AML-193 (cell line): ENCODE data around the gene COPS8.

Experiments
- DNase-seq, 2 experiments: peaks; one replicate each; lab custom pipeline; 2025; lab: John Stamatoyannopoulos, UW

Gene COPS8

GRCh38 chr2:237064203-237065070 lies 21.3 kb upstream of the COPS8 start:
- no peak for DNase-seq

- DNase-seq = no peak
Measured at GRCh38 chr2:237065071-237065377, 20.7 kb upstream of the COPS8 start.

GRCh38 chr2:237066396-237066795 lies 19.3 kb upstream of the COPS8 start:
- DNase-seq = no peak

- no peak for DNase-seq
Measured at GRCh38 chr2:237068005-237068576, 17.6 kb upstream of the COPS8 start.

DNA sequence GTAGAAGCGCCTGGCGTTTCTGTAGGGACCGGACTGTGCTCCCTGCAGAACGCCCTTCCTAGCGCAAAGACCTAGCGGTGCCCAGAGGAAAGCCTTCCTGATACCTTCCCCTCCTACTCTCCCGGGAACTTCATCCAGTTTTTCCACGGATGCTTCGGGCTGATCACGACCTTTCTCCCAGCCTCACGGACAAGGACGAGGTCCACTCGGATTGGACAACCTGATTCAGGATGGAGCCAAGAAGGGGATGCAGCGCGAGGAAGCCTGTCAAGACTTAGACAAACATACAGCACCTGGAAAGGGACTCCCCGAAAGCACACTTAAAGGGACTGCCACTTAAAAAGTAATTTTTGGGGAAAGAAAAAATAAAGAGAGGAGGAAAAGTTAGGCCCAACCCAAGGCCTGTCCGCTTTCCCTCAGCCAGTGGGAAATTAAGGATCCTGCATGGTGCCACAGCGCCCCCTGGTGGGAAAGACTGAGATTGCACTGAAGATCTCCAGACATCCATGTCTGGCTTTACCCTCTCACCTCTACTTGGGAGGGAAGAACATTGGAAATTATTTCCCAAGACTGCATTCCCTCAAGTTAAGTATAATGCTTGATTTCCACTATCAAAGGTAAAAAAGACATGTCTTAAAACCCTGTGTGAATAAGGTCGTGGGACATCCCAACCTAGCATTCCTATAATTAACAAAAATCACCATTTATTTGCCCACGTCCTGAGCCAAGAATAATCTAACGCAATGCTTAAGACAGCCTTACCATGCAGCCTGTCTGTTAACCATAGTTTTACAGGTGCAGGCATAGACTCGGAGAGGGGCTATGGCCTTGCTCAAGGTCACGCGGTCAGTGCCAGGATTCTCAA lies 13.4 kb upstream of the COPS8 start:
- peak; percentile 7 to 8 for DNase-seq

GRCh38 chr2:237073552-237073951 lies 12.1 kb upstream of the COPS8 start:
- no peak for DNase-seq

DNA sequence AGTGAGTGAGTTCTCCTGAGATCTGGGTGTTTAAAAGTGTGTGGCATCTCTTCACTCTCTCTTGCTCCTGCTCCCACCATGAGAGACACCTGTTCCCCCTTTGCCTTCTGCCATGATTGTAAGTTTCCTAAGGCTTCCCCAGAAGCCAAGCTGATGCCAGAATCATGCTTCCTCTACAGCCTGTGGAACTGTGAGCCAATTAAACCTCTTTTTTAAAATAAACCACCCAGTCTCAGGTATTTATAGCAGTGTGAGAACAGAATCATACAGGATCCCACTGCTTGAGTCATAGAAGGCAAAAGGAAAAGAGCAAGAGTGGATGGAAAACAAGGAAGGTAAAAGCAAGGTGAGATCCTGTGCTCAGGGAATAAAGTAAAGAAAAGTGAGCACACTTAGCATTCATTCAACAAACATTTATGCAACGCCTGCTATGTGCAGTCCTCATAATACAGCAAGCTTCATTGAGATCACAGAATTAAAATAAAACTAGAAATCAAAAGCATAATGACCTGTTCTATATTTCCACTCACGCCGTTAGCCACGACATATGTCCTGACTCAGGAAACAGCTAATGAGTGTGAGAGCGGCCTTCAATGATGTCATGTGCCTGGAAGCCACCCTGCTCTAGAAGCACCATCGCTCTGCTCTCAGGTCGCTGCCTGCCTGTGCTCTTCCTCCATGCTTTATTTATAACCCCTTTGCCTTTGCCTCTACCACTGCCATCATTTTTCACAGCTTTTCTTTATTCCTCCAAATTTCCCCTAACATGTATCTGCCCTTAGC lies 11.3 kb upstream of the COPS8 start:
- DNase-seq = no peak

DNA sequence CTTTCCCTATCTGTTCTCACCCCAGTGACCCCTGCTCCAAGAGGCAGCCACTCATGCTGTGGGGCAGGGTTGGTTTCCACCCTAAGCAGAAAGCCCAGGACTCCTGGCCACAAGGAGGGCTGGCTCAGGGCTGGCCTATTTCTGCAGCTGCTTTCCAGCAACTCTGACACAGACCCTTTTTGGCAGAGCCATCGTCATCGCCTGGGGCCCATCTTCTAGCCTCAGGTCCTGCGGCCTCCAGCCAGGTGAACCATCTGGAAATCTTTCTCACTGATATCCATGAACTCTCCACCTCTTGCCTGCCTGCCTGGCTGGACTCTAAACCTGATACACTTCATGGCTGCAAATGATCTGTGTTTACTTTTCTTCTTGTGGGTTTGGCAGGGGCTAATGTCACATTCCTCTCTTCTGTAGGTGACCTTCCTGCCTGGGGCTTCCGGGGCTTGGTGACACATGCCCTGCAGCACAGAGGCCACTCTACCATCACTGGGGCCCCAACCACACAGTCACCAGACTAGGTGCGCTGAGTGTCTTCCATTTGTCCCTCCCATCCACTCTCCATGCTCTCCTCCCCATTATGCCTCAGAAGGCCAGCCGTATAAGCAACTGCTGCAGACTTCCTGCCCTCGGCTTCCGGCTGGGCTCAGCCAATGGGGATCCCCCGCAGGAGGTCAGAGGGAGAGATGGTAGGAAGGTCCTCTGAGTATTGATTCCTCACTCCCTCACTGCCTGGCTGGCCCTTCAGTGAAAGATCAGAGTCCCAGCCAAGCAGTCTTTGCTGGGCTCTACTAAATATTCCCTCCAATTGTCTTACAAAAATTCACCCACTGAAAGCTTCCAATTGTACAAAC lies 9.7 kb upstream of the COPS8 start:
- no peak for DNase-seq

DNA sequence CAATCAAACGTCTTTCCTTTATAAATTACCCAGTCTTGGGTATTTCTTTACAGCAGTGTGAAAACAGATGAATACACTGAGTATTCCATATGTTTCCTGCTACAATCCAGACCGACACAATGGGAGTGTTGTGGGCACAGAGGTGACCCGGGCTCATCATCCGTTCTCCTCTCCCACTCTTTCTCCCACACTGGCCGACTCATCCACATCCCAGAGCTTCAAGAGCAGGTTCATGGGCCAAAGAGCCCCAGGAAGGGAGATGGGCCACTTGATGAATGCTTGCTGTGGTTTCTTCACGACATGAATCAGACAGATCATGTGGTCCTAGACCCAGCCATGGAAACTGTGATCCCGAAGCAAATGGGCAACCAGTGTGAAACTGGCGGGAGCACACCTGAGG lies 4.1 kb upstream of the COPS8 start:
- DNase-seq = no peak

GRCh38 chr2:237083026-237083425 lies 2.7 kb upstream of the COPS8 start:
- no peak for DNase-seq

GRCh38 chr2:237084444-237084843 lies 1.2 kb upstream of the COPS8 start:
- no peak for DNase-seq

DNA sequence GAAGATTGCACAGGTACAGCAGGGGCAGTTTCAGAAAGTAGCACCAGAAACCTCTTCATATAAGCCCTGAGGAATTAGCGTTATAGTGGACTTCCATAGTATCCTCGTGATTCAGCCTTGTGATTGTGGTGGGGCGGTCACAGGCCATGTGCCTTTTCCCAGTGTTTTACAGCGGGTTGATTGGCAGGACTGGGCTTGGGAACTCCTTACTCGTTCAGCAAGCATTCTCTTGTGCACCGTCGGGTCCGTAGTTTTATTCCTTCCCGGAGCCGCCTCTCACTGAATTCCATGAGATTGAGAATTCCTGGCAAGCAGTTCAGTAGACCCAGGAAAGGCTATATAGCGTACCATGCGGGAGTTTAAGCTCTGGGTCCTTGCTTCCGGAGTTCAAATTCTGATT lies 5.2 kb downstream of the COPS8 start:
- no peak for DNase-seq

DNA sequence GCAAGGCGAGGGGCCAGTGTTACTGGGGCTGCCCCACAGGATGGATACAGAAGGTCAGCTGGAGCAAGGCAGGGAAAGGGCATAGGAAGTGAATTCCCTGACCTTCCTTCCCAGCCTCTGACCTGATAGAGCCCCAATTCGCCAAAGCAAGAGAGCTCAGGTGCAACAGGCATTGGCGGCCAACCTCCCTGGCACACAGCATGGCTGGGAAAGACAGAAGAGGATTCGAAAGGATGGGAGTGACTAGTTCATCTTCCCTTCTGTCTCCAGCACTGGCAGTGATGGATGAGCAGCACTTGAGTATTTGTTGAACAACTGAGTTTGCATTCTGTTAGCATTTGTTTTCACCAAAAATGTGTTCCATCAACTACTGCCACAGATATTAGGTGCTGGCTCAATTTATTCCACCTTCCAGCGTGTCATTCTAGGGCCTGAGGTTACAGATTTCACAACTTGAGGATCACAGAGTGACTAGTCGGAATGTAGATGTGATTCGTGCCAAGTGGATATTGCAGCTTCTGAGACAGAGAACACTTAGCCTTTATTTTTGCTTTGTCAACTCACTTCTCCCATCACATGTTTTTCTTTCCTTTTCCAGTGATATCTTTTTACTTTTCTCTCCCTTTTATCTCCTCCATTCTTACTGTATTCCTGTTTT lies 6.2 kb downstream of the COPS8 start:
- DNase-seq = no peak

- DNase-seq = no peak
Measured at GRCh38 chr2:237092506-237092905, 6.8 kb downstream of the COPS8 start.

DNA sequence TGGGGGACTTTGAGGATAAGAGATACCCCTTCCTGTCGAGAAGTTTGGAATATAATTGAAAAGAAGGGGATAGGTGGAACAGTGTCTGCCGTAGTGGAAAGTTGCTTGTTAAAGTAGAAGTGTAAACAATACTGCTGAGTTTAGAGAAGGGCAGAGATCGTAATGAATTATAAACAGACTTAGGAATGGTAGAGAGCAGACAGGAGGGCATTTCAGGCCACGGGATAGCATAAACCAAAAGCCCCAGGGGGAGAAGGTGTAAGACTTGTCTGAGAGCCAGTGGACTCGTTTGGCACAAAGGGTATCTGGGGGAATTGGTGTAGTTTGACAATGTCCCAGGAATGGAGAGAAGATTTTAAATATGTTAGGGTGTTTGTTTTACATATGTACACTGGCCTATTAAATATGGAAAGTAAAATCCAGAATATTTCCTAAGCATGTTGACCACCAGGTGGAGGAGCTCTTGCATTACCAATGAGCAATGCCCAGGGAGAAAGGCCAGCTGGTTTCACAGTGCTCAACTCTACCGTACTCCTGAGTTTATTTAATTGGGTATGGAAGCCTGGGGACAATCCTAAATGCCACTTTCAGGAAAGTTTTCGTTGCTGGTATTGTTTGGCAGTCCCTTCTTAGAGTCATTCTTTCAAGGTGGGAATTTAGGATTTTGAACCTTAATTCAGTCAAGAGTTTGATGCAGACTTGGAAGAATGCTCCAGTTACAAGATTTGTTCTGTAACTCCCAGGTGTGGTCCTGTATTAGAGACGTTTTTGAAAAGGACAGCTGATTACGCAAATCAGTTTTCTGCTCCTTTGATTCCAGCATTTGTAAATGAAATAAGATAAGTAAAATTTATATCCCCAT lies 7.5 kb downstream of the COPS8 start:
- no peak for DNase-seq

DNA sequence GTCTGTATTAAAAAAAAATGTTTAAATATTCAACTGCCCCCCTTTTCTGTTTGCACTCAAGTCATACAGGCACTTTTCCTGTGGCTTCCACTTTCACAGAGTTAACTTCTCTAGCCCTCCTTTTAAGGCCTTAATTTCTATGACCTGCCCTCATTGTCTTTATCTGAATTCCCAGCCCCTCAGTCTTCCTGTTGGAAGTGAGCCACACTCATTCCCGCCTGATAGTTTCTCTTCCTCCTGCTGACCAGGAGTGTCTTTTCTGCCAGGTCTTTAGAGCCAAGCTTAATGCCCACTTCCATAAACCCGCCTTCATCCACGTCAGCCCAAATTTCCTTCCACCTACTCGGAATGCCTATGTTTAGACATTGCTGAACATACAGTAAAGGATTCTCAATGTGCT lies 10.5 kb downstream of the COPS8 start:
- no peak for DNase-seq

DNA sequence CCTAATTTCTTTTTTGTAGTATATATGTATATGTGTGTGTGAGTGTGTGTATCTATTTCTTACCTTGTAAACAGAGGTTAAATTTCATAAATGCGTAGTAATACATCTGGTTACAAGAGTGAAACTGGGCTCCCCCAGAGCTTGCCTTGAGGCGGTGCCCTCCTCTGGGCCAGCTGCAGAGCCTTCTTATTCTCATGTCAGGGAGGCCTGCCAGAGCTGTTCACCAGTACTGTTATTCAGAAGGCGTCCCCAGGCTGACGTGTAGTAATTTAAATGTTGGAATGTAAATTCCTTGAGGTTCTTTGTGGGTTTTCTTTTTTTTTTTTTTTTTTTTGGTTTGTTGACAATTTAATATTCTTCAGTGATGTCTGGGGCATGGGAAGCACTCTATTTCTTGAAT lies 11.2 kb downstream of the COPS8 start:
- DNase-seq = no peak

- DNase-seq = no peak
Measured at GRCh38 chr2:237097326-237097910, 11.7 kb downstream of the COPS8 start.
